Thyroid gland (tissue), 4 donors: ENCODE measurements around the gene ETV3L.

Experiments
- POLR2A ChIP-seq, 2 donors: fragments of 450-650 bp; IDR thresholded peaks; one replicate each; pipeline ENCODE4 v1.6.1; 2017; ENCODE audit warnings: antibody characterized with exemption in 2 of 2, mild to moderate bottlenecking in 2 of 2, moderate library complexity in 1 of 2
- TF ChIP-seq, protein P1 (sequence below), 6 experiments: fragments of 200-600 bp in 3 of 6; fragments of 450-650 bp in 3 of 6; sonication (generic) in 3 of 6; IDR thresholded peaks; one replicate each; pipeline ENCODE4 v1.5.1; 2016 to 2019; ENCODE audit warnings: antibody characterized with exemption in 6 of 6, mild to moderate bottlenecking in 2 of 6, inconsistent platforms in 1 of 6, moderate library complexity in 1 of 6

DNA sequence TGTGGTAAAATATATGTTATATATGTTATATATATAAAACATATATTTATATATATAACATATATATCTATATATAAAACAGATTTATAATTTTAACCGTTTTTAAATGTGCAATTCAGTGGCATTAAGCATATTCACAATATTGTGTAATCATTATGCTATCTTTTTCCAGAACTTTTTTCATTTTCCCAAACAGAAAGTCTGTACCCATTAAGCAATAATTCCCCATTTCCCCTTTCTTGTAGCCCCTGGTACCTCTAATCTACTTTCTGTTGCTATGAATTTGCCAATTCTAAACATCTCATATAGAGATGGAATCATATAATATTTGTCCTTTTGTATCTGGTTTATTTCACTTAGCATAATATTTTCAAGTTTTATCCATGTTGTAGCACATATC, 43.3 kb downstream of the ETV3L start:
- TF ChIP-seq, protein P1, sequence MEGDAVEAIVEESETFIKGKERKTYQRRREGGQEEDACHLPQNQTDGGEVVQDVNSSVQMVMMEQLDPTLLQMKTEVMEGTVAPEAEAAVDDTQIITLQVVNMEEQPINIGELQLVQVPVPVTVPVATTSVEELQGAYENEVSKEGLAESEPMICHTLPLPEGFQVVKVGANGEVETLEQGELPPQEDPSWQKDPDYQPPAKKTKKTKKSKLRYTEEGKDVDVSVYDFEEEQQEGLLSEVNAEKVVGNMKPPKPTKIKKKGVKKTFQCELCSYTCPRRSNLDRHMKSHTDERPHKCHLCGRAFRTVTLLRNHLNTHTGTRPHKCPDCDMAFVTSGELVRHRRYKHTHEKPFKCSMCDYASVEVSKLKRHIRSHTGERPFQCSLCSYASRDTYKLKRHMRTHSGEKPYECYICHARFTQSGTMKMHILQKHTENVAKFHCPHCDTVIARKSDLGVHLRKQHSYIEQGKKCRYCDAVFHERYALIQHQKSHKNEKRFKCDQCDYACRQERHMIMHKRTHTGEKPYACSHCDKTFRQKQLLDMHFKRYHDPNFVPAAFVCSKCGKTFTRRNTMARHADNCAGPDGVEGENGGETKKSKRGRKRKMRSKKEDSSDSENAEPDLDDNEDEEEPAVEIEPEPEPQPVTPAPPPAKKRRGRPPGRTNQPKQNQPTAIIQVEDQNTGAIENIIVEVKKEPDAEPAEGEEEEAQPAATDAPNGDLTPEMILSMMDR (IDR thresholded peaks at IDR 0.05) = no peak
- no peak for TF ChIP-seq POLR2A (IDR thresholded peaks at IDR 0.05)
